Activated CD4-positive, alpha-beta T cell treated with anti-CD3 and anti-CD28 coated beads, Interleukin-2, amount 10 ng/mL, durations not matched to agents 24 days and 14 days (primary cell): ENCODE results near the gene BUD13. TPM values are rescaled to one million over a fixed set of nuclear protein-coding genes. Genes with fewer than 3 reads are reported as not detected.

Experiments used
- DNase-seq: peaks from one replicate; pipeline ENCODE4 v3.0.0; 2022
- H3K27ac Mint-ChIP-seq: one replicate; pipeline ENCODE4 v1.8.0; 2022; ENCODE audit warnings: mild to moderate bottlenecking, mixed read lengths
- H3K27me3 Mint-ChIP-seq: one replicate; pipeline ENCODE4 v1.8.0; 2022; ENCODE audit warnings: mixed read lengths
- H3K36me3 Mint-ChIP-seq: one replicate; pipeline ENCODE4 v1.8.0; 2022; ENCODE audit warnings: low read depth, mild to moderate bottlenecking, mixed read lengths
- H3K4me1 Mint-ChIP-seq: one replicate; pipeline ENCODE4 v1.8.0; 2021; ENCODE audit warnings: mixed read lengths
- H3K4me3 Mint-ChIP-seq: one replicate; pipeline ENCODE4 v1.8.0; 2022; ENCODE audit warnings: mild to moderate bottlenecking, moderate library complexity, mixed read lengths
- H3K9me3 Mint-ChIP-seq: one replicate; pipeline ENCODE4 v1.8.0; 2021; ENCODE audit warnings: mixed read lengths
- intact Hi-C: fragments of 100-400 bp; cut with micrococcal nuclease; formaldehyde crosslinking; loops from one replicate; pipeline ENCODE4 v1.15.1; 2023
- total RNA-seq: library from RNA; stranded (reverse); gene quantifications from 2 replicates; pipeline ENCODE4 v1.2.3, GENCODE V29; 2022

The BUD13 gene
- total RNA-seq, 1 donor from 2014 or later, result 31.5 TPM

DNA sequence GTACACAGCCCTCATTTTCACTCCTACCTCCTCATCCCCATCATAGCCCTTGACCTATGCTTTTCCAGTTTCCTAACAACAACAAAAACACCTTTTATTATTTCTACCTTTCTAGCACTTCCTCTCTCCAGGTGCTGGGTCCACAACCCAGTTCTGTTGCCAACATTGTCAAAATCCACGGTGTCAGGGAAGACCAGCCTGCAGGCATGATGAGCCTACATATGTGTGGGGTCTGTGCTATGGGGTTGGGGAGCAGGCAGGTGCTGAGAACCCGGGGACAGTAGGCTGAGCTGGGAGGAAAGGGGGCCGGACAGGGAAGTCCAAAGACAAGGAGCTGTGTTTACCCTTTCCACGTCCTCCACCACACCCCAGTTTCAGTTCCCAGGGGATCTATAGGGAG, 15.7 kb upstream of the BUD13 start:
- Mint-ChIP-seq H3K27ac (peak overlapping the region; percentile 87), H3K4me1 (peaks cover 42% of the 10 kb centered on the region), H3K9me3 (no peaks in the 10 kb centered on the region), H3K36me3 (peaks cover 36% of the 10 kb centered on the region), H3K4me3 (peak overlapping the region; percentile 97), H3K27me3 (peaks cover 4% of the 10 kb centered on the region)
- intact Hi-C loops, result loop anchor here (1.0 to 5.0 kb wide), 3 partner anchors 15 to 444 kb away; partner anchors contain the start of genes PCSK7 and RNF214
- no peak for DNase-seq

DNA sequence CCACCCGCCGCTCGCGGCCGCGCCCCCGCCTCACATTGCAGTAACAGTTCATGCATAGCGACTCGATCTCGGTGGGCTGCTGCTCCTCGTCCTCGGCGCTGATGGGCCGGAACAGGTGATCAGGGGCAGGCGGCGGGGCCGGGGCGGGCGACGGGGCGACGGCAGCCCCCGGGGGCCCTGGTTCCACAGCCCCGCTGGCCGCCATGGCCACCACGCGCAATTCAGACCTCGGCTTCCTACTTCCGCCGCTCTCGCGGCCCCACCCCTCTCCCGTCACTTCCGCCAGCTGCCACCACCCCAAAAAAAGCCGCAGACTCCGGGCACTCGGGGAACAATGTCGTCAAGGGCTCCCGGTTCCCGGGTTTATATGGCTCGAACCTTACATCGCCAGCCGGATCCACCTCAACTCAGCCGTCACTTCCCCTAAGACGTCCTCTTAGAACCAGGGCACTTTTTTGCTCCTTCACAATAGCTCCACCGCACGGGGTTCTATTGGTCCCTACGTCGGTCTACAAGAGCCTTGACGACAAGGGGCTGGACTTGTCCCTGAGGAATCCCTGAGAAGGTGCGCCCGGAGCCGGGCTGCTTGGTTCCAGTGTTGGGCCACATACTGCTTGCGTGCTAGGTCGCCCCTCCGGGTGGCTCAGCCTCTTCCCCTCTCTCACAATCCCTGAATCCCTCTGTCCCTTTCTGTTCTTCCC, 15.1 kb upstream of the BUD13 start, which contains the start of gene ZPR1:
TSS of gene ZPR1 (minus strand) at position 238 of the 701 bp plus-strand sequence. CDS start at position 205, 33 bp downstream.
- Mint-ChIP-seq H3K27me3 (peaks cover 2% of the 10 kb centered on the region), H3K4me3 (peak within 1 kb of the TSS; percentile 97), H3K36me3 (peaks cover 42% of the 10 kb centered on the region), H3K27ac (peak within 1 kb of the TSS; percentile 87), H3K9me3 (no peaks in the 10 kb centered on the region), H3K4me1 (peaks cover 44% of the 10 kb centered on the region)
- intact Hi-C loops, result loop anchor here (1.0 to 5.0 kb wide), 3 partner anchors 15 to 444 kb away; partner anchors contain the start of genes PCSK7 and RNF214
- peak; percentile 97 for DNase-seq

DNA sequence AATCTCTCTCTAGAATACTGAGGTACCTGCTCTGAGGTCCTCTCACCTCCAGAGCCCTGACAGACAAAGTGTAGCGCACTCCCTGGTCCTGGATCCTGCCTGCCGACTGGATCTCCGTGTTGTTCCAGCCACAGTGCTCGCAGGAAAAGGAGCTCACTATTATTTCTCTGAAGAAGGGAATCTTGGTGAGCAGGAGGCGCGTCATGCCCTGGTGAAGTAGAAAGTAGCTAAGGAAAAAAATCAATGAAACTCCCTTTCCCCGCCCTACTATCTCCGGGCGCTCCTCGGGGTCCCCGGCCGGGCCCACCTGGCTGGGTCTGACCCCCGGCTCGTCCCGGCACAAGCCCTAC, 14.6 kb upstream of the BUD13 start:
- peak overlapping the region; percentile 76 for H3K27ac Mint-ChIP-seq
- H3K4me3 Mint-ChIP-seq, result peak overlapping the region; percentile 97
- intact Hi-C loops, result loop anchor here (5.0 kb wide), 1 partner anchor 445 kb away; the partner anchor contains the start of genes PCSK7 and RNF214
- peaks cover 47% of the 10 kb centered on the region for H3K36me3 Mint-ChIP-seq
- DNase-seq, result no peak
- H3K4me1 Mint-ChIP-seq, result peaks cover 49% of the 10 kb centered on the region
- no peaks in the 10 kb centered on the region for H3K9me3 Mint-ChIP-seq
- peaks cover 2% of the 10 kb centered on the region for H3K27me3 Mint-ChIP-seq

DNA sequence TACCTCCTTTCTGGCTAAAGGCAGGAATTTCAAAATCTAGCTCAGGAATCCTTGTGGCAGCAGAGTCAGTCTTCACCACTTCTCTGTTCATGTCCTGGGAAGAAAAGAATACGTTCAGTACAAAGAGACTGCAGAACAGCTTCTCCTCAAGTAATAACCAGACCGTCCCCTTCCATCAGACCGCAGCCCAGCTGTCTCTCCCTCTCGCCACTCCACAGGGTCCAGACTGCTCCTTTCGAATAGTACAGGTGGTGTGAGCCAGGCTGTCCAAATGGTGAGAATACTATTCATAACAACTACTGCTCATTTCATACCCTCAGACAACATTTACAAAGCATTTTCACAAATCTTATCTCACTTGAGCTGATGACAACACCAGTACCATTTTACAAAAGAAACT, 14.2 kb upstream of the BUD13 start:
- peaks cover 52% of the 10 kb centered on the region for H3K36me3 Mint-ChIP-seq
- H3K27me3 Mint-ChIP-seq, result peaks cover 2% of the 10 kb centered on the region
- H3K27ac Mint-ChIP-seq, result peak overlapping the region; percentile 76

DNA sequence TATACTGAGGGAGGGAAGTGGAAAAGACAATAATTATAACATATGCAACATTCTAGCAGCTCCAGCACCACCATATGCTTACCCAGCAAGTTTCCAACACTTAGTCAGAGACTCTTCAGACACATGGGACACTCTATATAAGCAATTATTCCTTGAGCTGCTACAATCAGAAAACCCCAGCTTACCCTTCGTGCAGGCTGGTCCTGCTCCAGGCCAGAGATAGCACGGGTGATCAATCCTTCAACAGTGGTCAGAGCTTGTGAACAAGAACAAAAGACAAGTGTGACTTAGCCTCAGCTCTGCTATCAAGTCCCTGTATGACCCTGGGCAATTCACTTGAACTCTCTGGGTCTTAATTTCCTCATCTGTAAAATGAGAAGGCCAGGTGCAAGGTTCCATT, 13.5 kb upstream of the BUD13 start:
- intact Hi-C loops, result loop anchor here (5.0 kb wide), 1 partner anchor 446 kb away; the partner anchor contains the start of genes PCSK7 and RNF214
- no peaks in the 10 kb centered on the region for H3K9me3 Mint-ChIP-seq
- no peak for DNase-seq
- no peak overlapping the region for H3K27ac Mint-ChIP-seq
- H3K4me1 Mint-ChIP-seq, result peaks cover 52% of the 10 kb centered on the region
- peaks cover 2% of the 10 kb centered on the region for H3K27me3 Mint-ChIP-seq
- H3K36me3 Mint-ChIP-seq, result peaks cover 57% of the 10 kb centered on the region
- peak overlapping the region; percentile 97 for H3K4me3 Mint-ChIP-seq

More for the DNA sequence above, 14.2 kb upstream of the BUD13 start:
- H3K4me1 Mint-ChIP-seq, result peaks cover 53% of the 10 kb centered on the region
- H3K9me3 Mint-ChIP-seq, result no peaks in the 10 kb centered on the region
- H3K4me3 Mint-ChIP-seq, result peak overlapping the region; percentile 97
- intact Hi-C loops, result loop anchor here (5.0 kb wide), 1 partner anchor 445 kb away; the partner anchor contains the start of genes PCSK7 and RNF214
- no peak for DNase-seq

DNA sequence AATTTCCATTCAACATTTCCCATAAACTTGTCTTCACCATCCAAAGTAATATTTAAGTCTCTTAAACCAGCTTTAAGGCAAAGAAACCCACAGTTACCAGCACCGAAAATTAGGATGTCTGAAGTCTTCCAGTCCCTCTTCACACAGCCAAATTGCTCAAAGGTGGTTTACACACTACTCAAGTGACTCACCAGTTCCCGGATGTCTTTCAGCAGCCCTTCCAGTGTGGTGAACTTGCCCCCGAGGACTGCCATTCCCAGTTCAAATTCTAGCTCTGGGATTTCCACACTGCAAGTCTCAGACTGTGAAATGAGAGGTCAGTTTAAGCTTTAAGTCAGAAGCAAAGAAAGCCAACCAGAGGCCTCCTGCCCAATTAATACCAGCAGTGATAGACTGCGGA, 9.9 kb upstream of the BUD13 start:
- Mint-ChIP-seq H3K27ac (peak overlapping the region; percentile 59), H3K27me3 (no peaks in the 10 kb centered on the region), H3K9me3 (no peaks in the 10 kb centered on the region), H3K4me3 (no peak overlapping the region), H3K36me3 (peaks cover 87% of the 10 kb centered on the region), H3K4me1 (peaks cover 55% of the 10 kb centered on the region)
- intact Hi-C loops, result no loop called here
- no peak for DNase-seq

DNA sequence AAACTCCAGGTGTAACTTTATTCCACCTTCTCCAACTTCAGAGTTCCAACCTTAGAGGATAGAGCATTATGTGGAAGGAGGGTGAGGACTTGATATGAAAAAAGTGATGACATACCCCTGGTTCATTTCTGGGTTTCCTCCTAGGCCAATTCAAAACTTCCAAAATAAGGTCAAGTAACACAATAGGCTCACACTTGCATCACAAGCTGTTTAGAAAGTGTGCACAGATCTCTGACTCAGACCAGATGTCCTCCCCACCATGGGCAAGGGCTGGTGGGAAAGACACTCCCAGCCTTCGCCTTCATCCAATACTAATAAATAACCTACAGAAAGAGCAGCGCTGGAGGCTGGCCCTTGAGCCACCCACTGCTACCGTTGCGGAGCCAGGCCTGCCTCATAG, 5.8 kb upstream of the BUD13 start:
- intact Hi-C loops, result loop anchor here (10.0 kb wide), 2 partner anchors 246 to 1036 kb away; no protein-coding TSS in a partner anchor
- H3K27ac Mint-ChIP-seq, result no peak overlapping the region
- no peak for DNase-seq
- no peaks in the 10 kb centered on the region for H3K9me3 Mint-ChIP-seq
- no peaks in the 10 kb centered on the region for H3K27me3 Mint-ChIP-seq
- peaks cover 54% of the 10 kb centered on the region for H3K4me1 Mint-ChIP-seq
- peaks cover 75% of the 10 kb centered on the region for H3K36me3 Mint-ChIP-seq
- no peak overlapping the region for H3K4me3 Mint-ChIP-seq

DNA sequence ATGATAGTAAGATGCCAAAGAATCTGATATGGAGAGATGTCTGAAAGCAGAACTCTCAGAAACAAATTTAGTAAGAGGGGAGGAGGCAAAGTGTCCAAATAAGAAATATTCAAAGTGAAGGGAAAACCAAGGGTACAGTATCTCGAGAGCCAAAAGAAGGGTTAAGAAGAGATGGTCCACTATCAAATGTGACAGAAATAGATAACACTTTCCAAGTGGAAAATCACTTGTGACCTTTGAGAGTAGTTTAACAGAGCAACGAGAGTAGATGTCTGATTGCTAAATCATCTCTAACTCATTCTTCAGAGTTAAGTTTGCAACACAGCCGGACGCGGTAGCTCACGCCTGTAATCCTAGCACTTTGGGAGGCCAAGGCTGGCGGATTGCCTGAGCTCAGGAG, 4.3 kb upstream of the BUD13 start:
- H3K9me3 Mint-ChIP-seq, result no peaks in the 10 kb centered on the region
- DNase-seq, result no peak
- peaks cover 43% of the 10 kb centered on the region for H3K4me1 Mint-ChIP-seq
- no peaks in the 10 kb centered on the region for H3K27me3 Mint-ChIP-seq
- H3K36me3 Mint-ChIP-seq, result peaks cover 62% of the 10 kb centered on the region
- intact Hi-C loops, result loop anchor here (10.0 kb wide), 2 partner anchors 248 to 1038 kb away; no protein-coding TSS in a partner anchor
- H3K27ac Mint-ChIP-seq, result peak overlapping the region; percentile 63
- H3K4me3 Mint-ChIP-seq, result no peak overlapping the region

DNA sequence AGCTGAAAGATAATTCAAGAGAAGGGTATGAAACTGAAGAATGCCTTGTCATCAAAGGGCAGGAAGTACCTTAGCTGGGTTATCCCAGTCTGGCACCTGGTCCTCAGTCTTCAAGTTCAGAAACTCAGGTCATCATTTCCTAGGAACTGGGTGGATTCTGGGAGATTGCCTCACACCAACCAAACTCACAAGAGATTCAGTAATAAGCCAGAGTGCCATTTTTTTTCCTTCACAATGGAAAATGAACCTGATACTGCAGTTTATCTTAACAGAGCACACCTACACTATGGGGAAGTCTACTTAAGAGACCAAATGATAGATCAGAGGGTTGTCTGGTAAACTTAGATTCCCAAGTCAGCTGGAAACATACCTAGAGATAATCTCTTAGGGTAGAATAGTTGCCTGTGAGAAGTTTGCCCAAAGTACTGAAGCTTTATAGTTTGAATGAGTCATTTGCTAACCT, 3.8 kb upstream of the BUD13 start:
- intact Hi-C loops, result loop anchor here (10.0 kb wide), 2 partner anchors 248 to 1038 kb away; no protein-coding TSS in a partner anchor
- no peak for DNase-seq
- Mint-ChIP-seq H3K27ac (peak overlapping the region; percentile 63), H3K4me3 (no peak overlapping the region), H3K27me3 (no peaks in the 10 kb centered on the region), H3K9me3 (no peaks in the 10 kb centered on the region), H3K4me1 (peaks cover 47% of the 10 kb centered on the region), H3K36me3 (peaks cover 58% of the 10 kb centered on the region)

DNA sequence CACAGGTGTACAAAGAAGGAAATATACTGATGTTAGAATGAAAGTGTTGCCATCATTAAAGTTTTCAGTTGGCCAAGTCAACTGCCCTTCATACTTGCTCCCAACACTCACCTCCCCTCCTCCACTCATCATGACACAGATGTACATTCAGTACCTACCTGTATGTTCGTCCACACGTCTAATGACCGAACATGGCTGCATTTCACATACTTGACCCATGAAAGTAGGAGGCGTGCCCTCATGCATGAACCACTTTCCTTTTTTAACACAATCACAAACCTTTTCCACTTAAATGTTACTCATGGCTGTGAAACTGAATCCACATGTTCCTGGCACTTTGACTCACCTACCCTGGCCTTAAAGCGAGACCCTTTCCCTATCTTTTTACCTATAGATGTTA, 3.2 kb upstream of the BUD13 start:
- no peaks in the 10 kb centered on the region for H3K9me3 Mint-ChIP-seq
- DNase-seq, result no peak
- peaks cover 48% of the 10 kb centered on the region for H3K4me1 Mint-ChIP-seq
- H3K4me3 Mint-ChIP-seq, result no peak overlapping the region
- H3K36me3 Mint-ChIP-seq, result peaks cover 54% of the 10 kb centered on the region
- H3K27me3 Mint-ChIP-seq, result no peaks in the 10 kb centered on the region
- intact Hi-C loops, result loop anchor here (10.0 kb wide), 2 partner anchors 249 to 1039 kb away; no protein-coding TSS in a partner anchor
- H3K27ac Mint-ChIP-seq, result peak overlapping the region; percentile 63

DNA sequence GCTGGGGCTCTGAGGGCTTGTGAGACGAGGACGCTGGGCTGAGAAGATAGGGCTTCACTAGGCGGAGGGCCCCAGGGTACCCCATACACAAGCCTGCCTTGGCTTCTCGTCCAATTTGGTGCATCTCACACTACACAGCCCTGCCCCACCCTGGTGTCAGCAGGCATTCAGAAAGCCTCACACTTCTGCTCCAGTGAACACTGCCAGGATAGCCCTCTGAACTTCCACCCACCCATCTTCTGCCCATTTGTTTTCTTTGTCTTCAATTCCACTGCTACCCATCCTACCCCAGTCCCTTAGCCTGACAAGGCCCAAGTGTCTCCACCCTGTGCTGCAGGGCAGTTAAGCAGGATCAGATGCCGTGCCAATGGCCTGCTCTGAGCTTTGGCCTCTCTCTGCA, 1.9 kb upstream of the BUD13 start:
- intact Hi-C loops, result loop anchor here (5.0 to 10.0 kb wide), 4 partner anchors 78 to 1040 kb away; partner anchors contain the start of gene SIK3
- DNase-seq, result no peak
- Mint-ChIP-seq H3K27me3 (no peaks in the 10 kb centered on the region), H3K9me3 (no peaks in the 10 kb centered on the region), H3K4me1 (peaks cover 48% of the 10 kb centered on the region), H3K4me3 (no peak overlapping the region), H3K27ac (no peak overlapping the region), H3K36me3 (peaks cover 50% of the 10 kb centered on the region)

DNA sequence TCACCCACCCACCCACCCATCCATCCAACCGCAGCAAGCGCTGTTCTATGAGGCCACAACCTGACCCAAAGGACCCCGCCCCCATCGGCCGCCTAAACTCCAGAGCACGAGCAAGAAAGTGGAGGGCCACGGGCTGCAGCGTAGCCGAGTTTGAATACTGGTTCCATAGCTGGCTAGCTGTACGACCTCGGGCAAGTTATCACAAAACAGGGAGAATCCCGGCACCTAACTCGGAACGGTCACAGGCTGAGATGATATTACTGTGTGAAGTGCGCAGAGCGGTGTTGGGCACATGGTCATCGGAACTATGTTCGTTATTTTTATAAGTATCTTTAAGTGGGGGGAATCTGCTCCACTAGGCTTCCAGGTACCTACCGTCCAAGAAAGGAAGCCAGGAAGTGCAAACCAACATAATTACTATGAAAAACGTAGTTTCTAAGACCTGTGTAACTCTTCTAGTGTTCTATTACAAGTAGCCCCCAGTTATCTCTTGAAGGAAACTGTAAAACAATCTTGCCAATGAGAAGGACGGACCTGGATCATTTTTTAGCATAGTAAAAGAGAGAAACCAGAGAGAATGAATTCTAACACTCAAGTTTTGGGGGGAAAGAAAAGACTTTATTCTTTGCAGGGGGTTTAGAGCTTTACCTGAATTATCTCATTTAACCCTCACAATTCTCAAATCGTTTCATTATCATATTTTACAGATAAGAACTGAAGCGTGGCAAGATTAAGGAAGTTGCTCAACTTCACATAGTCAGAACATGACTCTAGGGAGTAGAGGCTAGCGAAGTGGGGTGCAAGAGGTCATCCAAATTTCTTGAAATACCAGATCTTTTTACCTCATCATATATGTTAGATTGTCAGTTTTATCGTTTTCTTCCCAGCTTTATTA, 663 bp upstream of the BUD13 start:
- Mint-ChIP-seq H3K36me3 (peaks cover 42% of the 10 kb centered on the region), H3K4me1 (peaks cover 51% of the 10 kb centered on the region)
- intact Hi-C loops, result loop anchor here (1.0 to 10.0 kb wide), 7 partner anchors 15 to 1041 kb away; partner anchors contain the start of genes SIK3 and ZPR1

DNA sequence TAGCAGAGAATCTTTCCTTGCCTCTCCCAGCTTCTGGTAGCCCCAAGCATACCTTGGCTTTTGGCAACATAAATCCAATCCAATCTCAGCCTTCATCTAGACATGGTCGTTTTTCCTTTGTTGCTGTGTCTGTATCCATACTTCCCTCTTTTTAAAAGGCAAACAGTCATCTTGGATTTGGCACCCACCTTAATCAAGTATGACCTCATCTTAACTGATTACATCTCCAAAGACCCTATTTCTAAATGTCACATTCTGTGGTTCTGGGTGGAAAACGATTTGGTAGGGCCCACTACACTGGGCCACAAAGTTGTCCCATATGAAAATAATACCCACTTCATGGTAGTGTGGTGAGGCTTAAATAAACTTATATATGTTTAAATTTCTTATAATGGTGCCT, 852 bp downstream of the BUD13 start:
- Mint-ChIP-seq H3K27me3 (no peaks in the 10 kb centered on the region), H3K36me3 (peaks cover 33% of the 10 kb centered on the region), H3K9me3 (no peaks in the 10 kb centered on the region), H3K4me3 (peak overlapping the region; percentile 91), H3K27ac (peak overlapping the region; percentile 95), H3K4me1 (peaks cover 44% of the 10 kb centered on the region)
- intact Hi-C loops, result loop anchor here (5.0 to 10.0 kb wide), 4 partner anchors 80 to 1043 kb away; partner anchors contain the start of gene SIK3
- no peak for DNase-seq

More for the DNA sequence above, 663 bp upstream of the BUD13 start:
- DNase-seq, result no peak
- Mint-ChIP-seq H3K4me3 (peak overlapping the region; percentile 91), H3K27ac (peak overlapping the region; percentile 95), H3K27me3 (no peaks in the 10 kb centered on the region), H3K9me3 (no peaks in the 10 kb centered on the region)
